ENCODE data around the gene C1orf210. TPM values are rescaled to one million over a fixed set of nuclear protein-coding genes. Genes with fewer than 3 reads are reported as not detected.

The C1orf210 gene
- total RNA-seq, 1 experiment from 2014 or later = not detected

GRCh38 chr1:43270421-43271095, 14.8 kb downstream of the C1orf210 start:
- DNase-seq (ENCODE audit: low read depth in 1 of 2, low spot score in 2 of 2) = no peak
- Histone ChIP-seq H3K36me3 (no peaks in the 10 kb centered on the region), H3K4me3 (no peak overlapping the region), H3K4me1 (replicated peaks) (no peaks in the 10 kb centered on the region), H3K27ac (no peak overlapping the region), H3K9me3 (replicated peaks) (no peaks in the 10 kb centered on the region), H3K27me3 (replicated peaks) (no peaks in the 10 kb centered on the region)

- H3K27me3 ChIP-seq (replicated peaks) = no peaks in the 10 kb centered on the region
- no peaks in the 10 kb centered on the region for H3K36me3 ChIP-seq
- H3K27ac ChIP-seq = no peak within 1 kb of the TSS
- H3K4me1 ChIP-seq (replicated peaks) = no peaks in the 10 kb centered on the region
- H3K9me3 ChIP-seq (replicated peaks) = no peaks in the 10 kb centered on the region
- DNase-seq (ENCODE audit: low read depth in 1 of 2, low spot score in 2 of 2) = no peak
- H3K4me3 ChIP-seq = no peak within 1 kb of the TSS
Measured at GRCh38 chr1:43269627-43270375, 15.6 kb downstream of the C1orf210 start, which contains the start of gene TMEM125. TMEM125 (plus strand) TSS chr1:43269983; CDS start chr1:43272723, 2,740 bp downstream.

GRCh38 chr1:43267818-43268425, 17.5 kb downstream of the C1orf210 start:
- Histone ChIP-seq H3K4me1 (replicated peaks) (no peaks in the 10 kb centered on the region), H3K9me3 (replicated peaks) (no peaks in the 10 kb centered on the region), H3K36me3 (no peaks in the 10 kb centered on the region), H3K27me3 (replicated peaks) (no peaks in the 10 kb centered on the region), H3K27ac (no peak overlapping the region), H3K4me3 (no peak overlapping the region)
- peak in 1 of 2 experiments; percentile 25 for DNase-seq (ENCODE audit: low read depth in 1 of 2, low spot score in 2 of 2)

GRCh38 chr1:43267291-43267805, 18.0 kb downstream of the C1orf210 start:
- no peaks in the 10 kb centered on the region for H3K27me3 ChIP-seq (replicated peaks)
- H3K4me1 ChIP-seq (replicated peaks) = no peaks in the 10 kb centered on the region
- no peak overlapping the region for H3K4me3 ChIP-seq
- DNase-seq (ENCODE audit: low read depth in 1 of 2, low spot score in 2 of 2) = peak in 1 of 2 experiments; percentile 28
- H3K27ac ChIP-seq = no peak overlapping the region
- no peaks in the 10 kb centered on the region for H3K36me3 ChIP-seq
- no peaks in the 10 kb centered on the region for H3K9me3 ChIP-seq (replicated peaks)

DNA sequence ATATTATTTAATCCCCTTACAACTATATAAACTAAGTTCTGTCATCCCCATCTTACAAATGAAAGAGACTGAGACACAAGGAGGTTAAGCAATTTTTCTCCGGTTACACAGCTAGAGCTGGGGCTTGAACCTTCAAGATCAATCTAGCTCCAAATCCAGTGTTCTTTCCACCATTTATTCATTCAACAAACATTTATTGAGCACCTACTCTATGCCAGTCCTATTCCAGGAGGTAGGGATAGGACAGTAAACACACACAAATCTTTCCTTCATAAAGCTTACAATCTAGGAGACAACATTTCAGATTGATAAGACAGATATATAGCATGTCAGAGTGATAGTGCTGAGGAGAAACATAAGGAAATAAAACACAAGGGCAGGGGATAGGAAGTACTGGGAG, 18.5 kb downstream of the C1orf210 start:
- Histone ChIP-seq H3K36me3 (no peaks in the 10 kb centered on the region), H3K4me3 (no peak overlapping the region), H3K27me3 (replicated peaks) (no peaks in the 10 kb centered on the region), H3K9me3 (replicated peaks) (no peaks in the 10 kb centered on the region), H3K4me1 (replicated peaks) (no peaks in the 10 kb centered on the region), H3K27ac (no peak overlapping the region)
- no peak for DNase-seq (ENCODE audit: low read depth in 1 of 2, low spot score in 2 of 2)

GRCh38 chr1:43265431-43265830, 19.9 kb downstream of the C1orf210 start:
- Histone ChIP-seq H3K9me3 (replicated peaks) (no peaks in the 10 kb centered on the region), H3K4me1 (replicated peaks) (no peaks in the 10 kb centered on the region), H3K36me3 (no peaks in the 10 kb centered on the region), H3K27ac (no peak overlapping the region), H3K4me3 (no peak overlapping the region), H3K27me3 (replicated peaks) (no peaks in the 10 kb centered on the region)
- DNase-seq (ENCODE audit: low read depth in 1 of 2, low spot score in 2 of 2) = no peak

DNA sequence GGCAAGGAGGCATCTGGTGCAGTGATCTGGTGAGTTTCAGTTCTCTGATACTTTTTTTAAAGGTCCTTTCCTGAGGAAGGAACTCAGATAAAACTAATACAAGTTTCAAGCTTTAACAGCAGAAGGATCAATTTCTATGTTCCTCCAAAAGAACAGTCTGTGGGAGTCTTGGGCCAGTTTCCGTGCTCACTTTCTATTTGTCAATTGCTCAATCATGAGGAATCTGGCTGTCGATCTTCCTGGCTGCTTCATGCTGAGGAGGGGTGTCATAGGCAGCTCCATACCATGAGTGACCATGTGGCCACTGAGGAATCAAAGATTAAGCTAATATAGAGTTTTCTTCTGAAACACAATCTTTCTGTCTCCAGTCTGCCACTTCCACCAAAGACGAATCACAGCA, 27.0 kb downstream of the C1orf210 start:
- no peak overlapping the region for H3K4me3 ChIP-seq
- peak in 1 of 2 experiments; percentile 18 for DNase-seq (ENCODE audit: low read depth in 1 of 2, low spot score in 2 of 2)
- no peaks in the 10 kb centered on the region for H3K4me1 ChIP-seq (replicated peaks)

DNA sequence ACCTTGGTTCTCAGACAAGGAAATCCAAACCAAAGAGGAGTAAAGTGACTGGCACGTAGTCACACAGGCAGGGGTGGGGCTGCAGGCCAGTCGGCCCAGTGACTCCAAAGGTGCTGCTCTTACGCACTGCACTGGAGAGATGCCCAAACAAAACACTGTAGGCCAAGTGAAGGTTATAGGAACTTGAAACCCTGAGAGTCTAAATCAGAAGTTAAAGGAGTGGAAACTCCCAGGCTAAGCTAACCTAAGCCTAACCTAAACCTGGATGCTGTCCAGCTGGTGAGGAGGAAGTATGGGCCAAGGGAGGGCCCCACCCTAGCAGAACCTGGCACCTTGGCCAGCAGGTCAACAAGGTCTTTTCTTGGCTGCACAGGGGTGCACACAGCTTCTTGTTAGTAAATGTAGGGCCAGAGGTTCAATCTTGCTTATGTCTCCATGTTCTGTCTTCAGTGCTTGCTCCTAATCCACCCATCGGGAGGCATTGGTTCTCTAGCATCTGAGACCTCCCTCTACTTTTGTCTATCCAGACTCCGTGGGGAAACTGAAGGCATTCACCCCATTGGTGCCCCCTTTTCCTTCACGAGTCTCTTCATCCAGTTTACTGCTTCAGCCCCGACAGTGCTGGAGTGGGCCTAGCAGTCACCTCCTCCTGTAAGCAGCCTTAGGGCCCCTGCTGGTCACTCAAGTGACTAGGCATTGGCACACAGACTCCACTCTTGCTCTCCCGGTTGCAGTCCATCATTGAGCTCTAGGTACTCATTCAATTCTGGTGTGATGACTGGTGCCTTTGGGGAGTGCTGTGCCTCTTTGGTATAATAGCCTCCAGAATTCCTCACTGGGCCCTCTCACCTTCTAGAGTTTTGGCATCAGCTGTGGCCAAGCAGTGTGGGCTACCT, 28.5 kb downstream of the C1orf210 start:
- DNase-seq (ENCODE audit: low read depth in 1 of 2, low spot score in 2 of 2) = peak in 1 of 2 experiments; percentile 19

More for the DNA sequence above, 27.0 kb downstream of the C1orf210 start:
- no peaks in the 10 kb centered on the region for H3K36me3 ChIP-seq
- H3K27me3 ChIP-seq (replicated peaks) = no peaks in the 10 kb centered on the region
- no peaks in the 10 kb centered on the region for H3K9me3 ChIP-seq (replicated peaks)
- no peak overlapping the region for H3K27ac ChIP-seq

DNA sequence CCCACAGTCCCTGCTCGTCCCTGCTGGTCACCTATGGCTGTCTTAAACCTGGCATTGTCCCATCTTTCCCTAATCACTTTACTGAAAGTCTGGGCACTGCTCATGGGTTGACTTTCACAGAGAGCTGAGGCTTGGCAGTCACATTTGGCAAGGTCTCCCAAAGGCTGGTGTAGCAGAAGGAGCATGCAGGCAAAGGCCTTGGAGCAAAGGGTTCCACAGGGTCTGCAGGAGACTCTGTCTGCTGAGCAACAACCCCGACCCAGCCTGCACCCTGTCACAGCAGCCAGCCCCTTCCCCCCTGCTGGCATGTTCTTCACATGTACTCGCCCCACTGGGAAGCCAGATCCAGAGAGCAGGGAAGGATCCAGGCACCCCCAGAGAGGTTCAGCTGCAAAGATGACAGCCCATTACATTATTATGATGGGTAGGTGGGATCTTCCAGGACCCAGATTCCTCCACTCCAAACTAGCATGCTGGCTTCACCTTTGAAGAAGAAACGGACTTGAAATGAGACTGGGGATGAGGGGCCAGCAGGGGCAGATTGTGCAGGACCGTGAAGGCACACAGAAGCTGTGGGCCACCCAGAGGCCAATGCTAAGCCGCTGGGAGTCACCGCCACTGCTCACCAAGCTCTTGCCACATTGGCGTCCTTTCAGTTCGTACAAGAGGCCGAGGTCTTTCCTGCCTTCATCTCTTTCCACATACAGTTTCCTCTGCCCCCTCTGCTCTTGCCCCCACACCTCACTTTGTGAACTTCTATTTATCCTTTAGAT, 29.8 kb downstream of the C1orf210 start:
- peak in 1 of 2 experiments; percentile 27 for DNase-seq (ENCODE audit: low read depth in 1 of 2, low spot score in 2 of 2)
- Histone ChIP-seq H3K9me3 (replicated peaks) (no peaks in the 10 kb centered on the region), H3K27ac (no peak overlapping the region), H3K4me1 (replicated peaks) (no peaks in the 10 kb centered on the region), H3K4me3 (no peak overlapping the region), H3K27me3 (replicated peaks) (no peaks in the 10 kb centered on the region; the same call in 1 of the 2 replicates), H3K36me3 (no peaks in the 10 kb centered on the region)

More for the DNA sequence above, 28.5 kb downstream of the C1orf210 start:
- no peaks in the 10 kb centered on the region for H3K27me3 ChIP-seq (replicated peaks)
- no peaks in the 10 kb centered on the region for H3K9me3 ChIP-seq (replicated peaks)
- no peak overlapping the region for H3K4me3 ChIP-seq
- no peaks in the 10 kb centered on the region for H3K36me3 ChIP-seq
- no peaks in the 10 kb centered on the region for H3K4me1 ChIP-seq (replicated peaks)
- no peak overlapping the region for H3K27ac ChIP-seq

DNA sequence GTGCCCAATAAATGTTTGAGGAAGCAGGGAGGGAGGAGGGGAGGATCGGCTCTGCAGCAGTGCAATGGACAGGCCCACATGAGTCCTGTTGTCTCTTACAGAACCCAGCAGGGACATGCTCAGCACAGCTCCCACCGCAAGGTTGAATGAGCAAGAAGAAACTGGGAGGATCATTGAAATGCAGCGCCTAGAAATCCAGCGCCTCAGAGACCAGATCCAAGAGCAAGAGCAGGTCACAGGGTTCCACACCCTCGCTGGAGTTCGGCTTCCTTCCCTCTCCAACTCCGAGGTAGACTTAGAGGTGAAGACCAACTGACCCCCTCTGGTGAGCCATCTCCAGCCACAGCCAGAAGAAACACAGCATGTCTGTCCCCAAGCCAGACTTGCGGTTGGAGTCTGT, 31.5 kb downstream of the C1orf210 start:
- H3K9me3 ChIP-seq (replicated peaks) = no peaks in the 10 kb centered on the region
- H3K4me3 ChIP-seq = no peak overlapping the region
- no peaks in the 10 kb centered on the region for H3K4me1 ChIP-seq (replicated peaks)
- H3K36me3 ChIP-seq = no peaks in the 10 kb centered on the region
- no peaks in the 10 kb centered on the region; the same call in 1 of the 2 replicates for H3K27me3 ChIP-seq (replicated peaks)
- H3K27ac ChIP-seq = no peak overlapping the region
- peak in 1 of 2 experiments; percentile 19 for DNase-seq (ENCODE audit: low read depth in 1 of 2, low spot score in 2 of 2)

DNA sequence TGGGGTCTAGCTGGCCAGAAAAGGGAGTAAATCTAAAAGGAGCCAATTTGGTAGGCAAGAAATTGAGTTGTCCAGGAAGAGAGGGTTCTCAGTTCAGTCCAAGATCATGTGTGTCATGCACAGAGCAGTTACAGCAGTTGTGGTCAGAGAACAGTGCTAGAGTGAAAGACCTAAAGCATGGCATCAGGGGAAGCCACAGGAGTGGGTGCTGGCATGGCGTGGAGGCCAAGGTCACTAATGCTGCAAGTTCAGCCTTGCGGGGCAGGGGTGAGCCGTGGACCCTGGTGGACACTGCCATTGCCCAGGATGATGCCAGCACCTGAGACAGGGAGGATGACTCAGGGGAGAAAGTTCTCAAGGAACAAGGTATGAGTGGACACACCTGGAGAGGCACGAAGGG, 32.2 kb downstream of the C1orf210 start:
- Histone ChIP-seq H3K4me1 (replicated peaks) (no peaks in the 10 kb centered on the region), H3K9me3 (replicated peaks) (no peaks in the 10 kb centered on the region), H3K4me3 (no peak overlapping the region), H3K27me3 (replicated peaks) (no peaks in the 10 kb centered on the region; the same call in 1 of the 2 replicates), H3K36me3 (no peaks in the 10 kb centered on the region), H3K27ac (no peak overlapping the region)
- peak in 1 of 2 experiments; percentile 29 for DNase-seq (ENCODE audit: low read depth in 1 of 2, low spot score in 2 of 2)

DNA sequence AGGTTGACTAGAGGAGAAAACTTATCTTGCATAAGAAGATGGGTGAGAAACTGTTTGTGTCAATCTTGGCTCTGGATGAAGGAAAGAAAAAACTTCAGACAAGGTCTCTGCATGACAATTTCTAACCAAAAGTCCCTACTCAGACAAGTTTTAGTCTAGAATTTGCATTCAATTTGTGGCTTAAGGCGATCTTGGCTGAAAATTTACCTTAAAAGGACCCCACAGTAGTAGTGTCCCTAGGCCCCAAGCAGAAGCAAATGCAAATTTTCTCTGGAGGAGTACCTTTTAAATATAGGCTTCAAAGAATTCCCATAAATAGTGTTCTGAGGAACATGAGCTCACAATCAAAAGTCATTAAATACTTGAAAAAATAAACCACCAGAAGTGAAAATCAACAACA, 33.2 kb downstream of the C1orf210 start:
- Histone ChIP-seq H3K36me3 (no peaks in the 10 kb centered on the region), H3K27me3 (replicated peaks) (no peaks in the 10 kb centered on the region; the same call in 1 of the 2 replicates), H3K4me1 (replicated peaks) (no peaks in the 10 kb centered on the region), H3K9me3 (replicated peaks) (no peaks in the 10 kb centered on the region), H3K27ac (no peak overlapping the region), H3K4me3 (no peak overlapping the region)
- DNase-seq (ENCODE audit: low read depth in 1 of 2, low spot score in 2 of 2) = no peak
